HepG2 (cell line): Measurements from ENCODE around the gene TEDC2. TPM values are rescaled to one million over a fixed set of nuclear protein-coding genes. Genes with fewer than 3 reads are reported as not detected.

Experiments
- CREB3 ChIP-seq: sonication (generic); formaldehyde crosslinking; IDR thresholded peaks from 2 replicates; pipeline ENCODE4 v1.5.0; 2020; ENCODE audit warnings: missing genetic modification reagents
- FOSL1 ChIP-seq: sonication (generic); formaldehyde crosslinking; IDR thresholded peaks from 2 replicates; pipeline ENCODE4 v1.9.0; 2021; ENCODE audit warnings: missing genetic modification reagents, borderline replicate concordance
- GPN1 ChIP-seq: sonication (generic); formaldehyde crosslinking; IDR thresholded peaks from 2 replicates; pipeline ENCODE4 v1.5.1; 2020; ENCODE audit warnings: missing genetic modification reagents, borderline replicate concordance
- HNF4A ChIP-seq: sonication (generic); formaldehyde crosslinking; IDR thresholded peaks from 2 replicates; pipeline ENCODE4 v1.4.0; 2020; ENCODE audit warnings: missing genetic modification reagents
- NFKB2 ChIP-seq: sonication (generic); formaldehyde crosslinking; IDR thresholded peaks from 2 replicates; pipeline ENCODE4 v1.4.0; 2020; ENCODE audit warnings: missing genetic modification reagents, borderline replicate concordance
- PCBP1 ChIP-seq: fragments of 200-400 bp; formaldehyde crosslinking; IDR thresholded peaks from 2 replicates; pipeline ENCODE4 v1.6.1; 2017; ENCODE audit warnings: mild to moderate bottlenecking, low read depth, low read length, borderline replicate concordance
- RFXANK ChIP-seq: IDR thresholded peaks from 2 replicates; pipeline ENCODE4 v1.6.1; 2016
- TCF7 ChIP-seq: sonication (generic); IDR thresholded peaks from 2 replicates; pipeline ENCODE4 v1.6.1; 2016; ENCODE audit warnings: antibody characterized with exemption, low read depth
- THAP7 ChIP-seq: sonication (generic); formaldehyde crosslinking; IDR thresholded peaks from 2 replicates; pipeline ENCODE4 v1.8.1; 2023; ENCODE audit warnings: mild to moderate bottlenecking, missing genetic modification reagents
- XRCC5 ChIP-seq: fragments of 200-400 bp; formaldehyde crosslinking; optimal IDR thresholded peaks from 2 replicates; pipeline ENCODE3; 2017; ENCODE audit warnings: mild to moderate bottlenecking, low read length
- ZKSCAN5 ChIP-seq: sonication (generic); formaldehyde crosslinking; IDR thresholded peaks from 2 replicates; pipeline ENCODE4 v1.5.1; 2020; ENCODE audit warnings: mild to moderate bottlenecking, missing genetic modification reagents
- ZNF280D ChIP-seq: sonication (generic); formaldehyde crosslinking; IDR thresholded peaks from 2 replicates; pipeline ENCODE4 v1.5.1; 2020; ENCODE audit warnings: mild to moderate bottlenecking, missing genetic modification reagents
- ZNF451 ChIP-seq: sonication (generic); formaldehyde crosslinking; IDR thresholded peaks from 2 replicates; pipeline ENCODE4 v1.5.0; 2020; ENCODE audit warnings: mild to moderate bottlenecking, missing genetic modification reagents
- ZNF598 ChIP-seq: sonication (generic); formaldehyde crosslinking; IDR thresholded peaks from 2 replicates; pipeline ENCODE4 v1.5.1; 2020; ENCODE audit warnings: mild to moderate bottlenecking, missing genetic modification reagents, borderline replicate concordance
- polyA plus RNA-seq, 8 experiments: library from polyadenylated mRNA; depleted of rRNA in 3 of 8; stranded (reverse) in 7 of 8; unstranded in 1 of 8; fragments of >200 nt; fragmentation: Illumina TruSeq in 4 of 8; extraction: Trizol in 4 of 8; gene quantifications; 2 replicates each; pipeline versions ENCODE4 v1.2.1 to v1.2.3, GENCODE V29; 2011 to 2016; ENCODE audit warnings: low read depth in 4 of 8, missing spikeins in 1 of 8, mixed read lengths in 1 of 8; ENCODE audit not compliant: insufficient read depth in 1 of 8
- total RNA-seq, 5 experiments: library from RNA; depleted of rRNA; stranded (reverse); fragments of >200 nt; fragmentation: Illumina TruSeq; extraction: Trizol; gene quantifications; 2 replicates each; pipeline ENCODE4 v1.2.3, GENCODE V29; 2016; ENCODE audit warnings: low read depth in 1 of 5
- TF ChIP-seq, protein P1 (sequence below): sonication (generic); formaldehyde crosslinking; IDR thresholded peaks from 2 replicates; pipeline ENCODE4 v1.4.0; 2020; ENCODE audit warnings: missing genetic modification reagents
- TF ChIP-seq, protein P2 (sequence below): sonication (generic); formaldehyde crosslinking; IDR thresholded peaks from 2 replicates; pipeline ENCODE4 v1.4.0; 2020; ENCODE audit warnings: missing genetic modification reagents

Gene TEDC2
- total and polyA plus RNA-seq, 2 of the 13 experiments (the other 11 are each of a cell fraction or from before 2014, with no cell fraction given): 6.2 to 24.4 TPM

GRCh38 chr16:2429034-2429770 is 30.7 kb upstream of the TEDC2 start, which contains the start of gene CCNF (continued):
- TF ChIP-seq NFKB2 (peak; percentile 74; the same call in 1 of the 2 replicates), ZNF280D (CRISPR knock-in tag) (no peak), RFXANK (CRISPR knock-in tag) (no peak), THAP7 (CRISPR knock-in tag) (no peak), ZNF598 (no peak), PCBP1 (no peak), ZKSCAN5 (CRISPR knock-in tag) (no peak), FOSL1 (no peak), CREB3 (CRISPR knock-in tag) (0 out of 2 replicates have a peak, but pooled peaks have one; percentile 46), GPN1 (no peak), HNF4A (CRISPR knock-in tag) (no peak), XRCC5 (no peak), ZNF451 (no peak), TCF7 (no peak)
- TF ChIP-seq, protein P1, sequence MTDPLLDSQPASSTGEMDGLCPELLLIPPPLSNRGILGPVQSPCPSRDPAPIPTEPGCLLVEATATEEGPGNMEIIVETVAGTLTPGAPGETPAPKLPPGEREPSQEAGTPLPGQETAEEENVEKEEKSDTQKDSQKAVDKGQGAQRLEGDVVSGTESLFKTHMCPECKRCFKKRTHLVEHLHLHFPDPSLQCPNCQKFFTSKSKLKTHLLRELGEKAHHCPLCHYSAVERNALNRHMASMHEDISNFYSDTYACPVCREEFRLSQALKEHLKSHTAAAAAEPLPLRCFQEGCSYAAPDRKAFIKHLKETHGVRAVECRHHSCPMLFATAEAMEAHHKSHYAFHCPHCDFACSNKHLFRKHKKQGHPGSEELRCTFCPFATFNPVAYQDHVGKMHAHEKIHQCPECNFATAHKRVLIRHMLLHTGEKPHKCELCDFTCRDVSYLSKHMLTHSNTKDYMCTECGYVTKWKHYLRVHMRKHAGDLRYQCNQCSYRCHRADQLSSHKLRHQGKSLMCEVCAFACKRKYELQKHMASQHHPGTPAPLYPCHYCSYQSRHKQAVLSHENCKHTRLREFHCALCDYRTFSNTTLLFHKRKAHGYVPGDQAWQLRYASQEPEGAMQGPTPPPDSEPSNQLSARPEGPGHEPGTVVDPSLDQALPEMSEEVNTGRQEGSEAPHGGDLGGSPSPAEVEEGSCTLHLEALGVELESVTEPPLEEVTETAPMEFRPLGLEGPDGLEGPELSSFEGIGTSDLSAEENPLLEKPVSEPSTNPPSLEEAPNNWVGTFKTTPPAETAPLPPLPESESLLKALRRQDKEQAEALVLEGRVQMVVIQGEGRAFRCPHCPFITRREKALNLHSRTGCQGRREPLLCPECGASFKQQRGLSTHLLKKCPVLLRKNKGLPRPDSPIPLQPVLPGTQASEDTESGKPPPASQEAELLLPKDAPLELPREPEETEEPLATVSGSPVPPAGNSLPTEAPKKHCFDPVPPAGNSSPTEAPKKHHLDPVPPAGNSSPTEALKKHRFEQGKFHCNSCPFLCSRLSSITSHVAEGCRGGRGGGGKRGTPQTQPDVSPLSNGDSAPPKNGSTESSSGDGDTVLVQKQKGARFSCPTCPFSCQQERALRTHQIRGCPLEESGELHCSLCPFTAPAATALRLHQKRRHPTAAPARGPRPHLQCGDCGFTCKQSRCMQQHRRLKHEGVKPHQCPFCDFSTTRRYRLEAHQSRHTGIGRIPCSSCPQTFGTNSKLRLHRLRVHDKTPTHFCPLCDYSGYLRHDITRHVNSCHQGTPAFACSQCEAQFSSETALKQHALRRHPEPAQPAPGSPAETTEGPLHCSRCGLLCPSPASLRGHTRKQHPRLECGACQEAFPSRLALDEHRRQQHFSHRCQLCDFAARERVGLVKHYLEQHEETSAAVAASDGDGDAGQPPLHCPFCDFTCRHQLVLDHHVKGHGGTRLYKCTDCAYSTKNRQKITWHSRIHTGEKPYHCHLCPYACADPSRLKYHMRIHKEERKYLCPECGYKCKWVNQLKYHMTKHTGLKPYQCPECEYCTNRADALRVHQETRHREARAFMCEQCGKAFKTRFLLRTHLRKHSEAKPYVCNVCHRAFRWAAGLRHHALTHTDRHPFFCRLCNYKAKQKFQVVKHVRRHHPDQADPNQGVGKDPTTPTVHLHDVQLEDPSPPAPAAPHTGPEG (CRISPR knock-in tag): 0 out of 2 replicates have a peak, but pooled peaks have one; percentile 22
- TF ChIP-seq, protein P2, sequence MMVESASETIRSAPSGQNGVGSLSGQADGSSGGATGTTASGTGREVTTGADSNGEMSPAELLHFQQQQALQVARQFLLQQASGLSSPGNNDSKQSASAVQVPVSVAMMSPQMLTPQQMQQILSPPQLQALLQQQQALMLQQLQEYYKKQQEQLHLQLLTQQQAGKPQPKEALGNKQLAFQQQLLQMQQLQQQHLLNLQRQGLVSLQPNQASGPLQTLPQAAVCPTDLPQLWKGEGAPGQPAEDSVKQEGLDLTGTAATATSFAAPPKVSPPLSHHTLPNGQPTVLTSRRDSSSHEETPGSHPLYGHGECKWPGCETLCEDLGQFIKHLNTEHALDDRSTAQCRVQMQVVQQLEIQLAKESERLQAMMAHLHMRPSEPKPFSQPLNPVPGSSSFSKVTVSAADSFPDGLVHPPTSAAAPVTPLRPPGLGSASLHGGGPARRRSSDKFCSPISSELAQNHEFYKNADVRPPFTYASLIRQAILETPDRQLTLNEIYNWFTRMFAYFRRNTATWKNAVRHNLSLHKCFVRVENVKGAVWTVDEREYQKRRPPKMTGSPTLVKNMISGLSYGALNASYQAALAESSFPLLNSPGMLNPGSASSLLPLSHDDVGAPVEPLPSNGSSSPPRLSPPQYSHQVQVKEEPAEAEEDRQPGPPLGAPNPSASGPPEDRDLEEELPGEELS (CRISPR knock-in tag): no peak
